Psoas muscle (tissue), 8 donors: ENCODE data around the gene PAM. TPM values are rescaled to one million over a fixed set of nuclear protein-coding genes. Genes with fewer than 3 reads are reported as not detected.

ENCODE experiments used
- ATAC-seq, 4 donors: fragments of 200-7000 bp; cut with Tn5 transposase; one replicate each; pipeline ENCODE4 v1.9.1; 2020; ENCODE audit warnings: moderate library complexity in 3 of 4, mild to moderate bottlenecking in 2 of 4
- DNase-seq, 2 donors: peaks; one replicate each; pipeline ENCODE4 v3.0.0-alpha.2; 2020
- H3K27ac ChIP-seq: fragments of 200-600 bp; one replicate; pipeline ENCODE4 v1.8.0; 2022
- H3K27me3 ChIP-seq, 3 donors: fragments of 200-600 bp in 1 of 3; one replicate each; pipeline versions ENCODE4 v1.6.1 to v1.8.0; 2013 to 2022; ENCODE audit warnings: low read length in 2 of 3, mild to moderate bottlenecking in 2 of 3, moderate library complexity in 1 of 3; ENCODE audit not compliant: insufficient read depth in 3 of 3
- H3K36me3 ChIP-seq, 2 donors: fragments of 200-600 bp in 1 of 2; one replicate each; pipeline versions ENCODE4 v1.6.1 to v1.8.0; 2013 to 2022; ENCODE audit warnings: low read depth in 1 of 2, mild to moderate bottlenecking in 1 of 2, moderate library complexity in 1 of 2; ENCODE audit not compliant: insufficient read depth in 1 of 2
- H3K4me1 ChIP-seq: fragments of 200-600 bp; one replicate; pipeline ENCODE4 v1.8.0; 2022
- H3K4me3 ChIP-seq: fragments of 200-600 bp; one replicate; pipeline ENCODE4 v1.8.0; 2022; ENCODE audit warnings: mild to moderate bottlenecking
- H3K9me3 ChIP-seq: fragments of 200-600 bp; one replicate; pipeline ENCODE4 v1.8.0; 2022
- CTCF ChIP-seq: fragments of 200-600 bp; IDR thresholded peaks from one replicate; pipeline ENCODE4 v1.8.0; 2022; ENCODE audit warnings: antibody characterized with exemption
- WGBS, 3 donors: extraction: QIAGEN DNeasy Blood & Tissue Kit; methylation state at CpG; one replicate each; pipeline versions ENCODE4 v1.1.6 to v1.1.7; 2013; 5-methylcytosine and 5-hydroxymethylcytosine counted together
- intact Hi-C, 2 donors: fragments of 100-400 bp; cut with DNase I; formaldehyde crosslinking; loops; one replicate each; pipeline versions ENCODE4 v1.11.0 to v1.14.2; 2022
- polyA plus RNA-seq, 3 donors: library from polyadenylated mRNA; stranded (reverse); fragments of 200-250 nt; gene quantifications; one replicate each; pipeline ENCODE4 v1.2.3, GENCODE V29; 2013
- total RNA-seq, 4 donors: library from RNA; stranded (reverse); fragmentation: NEBNext Ultra II Directional in 2 of 4; extraction: Animal tissue kit (Norgen Biotek cat#: 25700) in 2 of 4; gene quantifications; one replicate each; pipeline versions ENCODE4 v1.2.1 to v1.2.4, GENCODE V29; 2021 to 2023
- donor health status: healthy with polysubstance abuse.
- donor health status: DM: no; HTN: no; CAD: no; lungs with moderate emphysema.
- donor health status: Bipolar disorder and iron deficiency.
- donor health status: healthy.
- donor health status: DM: yes; HTN: yes; CAD: no.
- donor health status: DM: no; HTN: no; CAD: no.
- donor health status: DM: no; HTN: no; CAD: no.
- donor health status: DM: yes; HTN: yes; CAD: no.

Gene PAM
- total and polyA plus RNA-seq, 7 donors = 29.5 to 279 (median 191) TPM

- H3K36me3 ChIP-seq = peaks cover 0 to 26% of the 10 kb centered on the region in 2 donors
- ATAC-seq (no peak), DNase-seq (no peak)
- no peak overlapping the region for H3K27ac ChIP-seq
- no peaks in the 10 kb centered on the region for H3K9me3 ChIP-seq
- no peak for TF ChIP-seq CTCF
- H3K27me3 ChIP-seq = no peaks in the 10 kb centered on the region
- intact Hi-C loops = no loop called here
- 86 to 90% (median 90%) methylated on average over 6 of the region's 6 CpGs for WGBS, 3 donors
- peaks cover 9% of the 10 kb centered on the region for H3K4me1 ChIP-seq
- H3K4me3 ChIP-seq = no peak overlapping the region
These were observed 178.8 kb downstream of the PAM start for GRCh38 chr5:102933721-102934459.

GRCh38 chr5:102937894-102938293 is 182.8 kb downstream of the PAM start:
- no peak for TF ChIP-seq CTCF
- Histone ChIP-seq H3K4me1 (peaks cover 9% of the 10 kb centered on the region), H3K36me3 (peaks cover 0 to 18% of the 10 kb centered on the region in 2 donors), H3K4me3 (no peak overlapping the region), H3K27me3 (no peaks in the 10 kb centered on the region), H3K27ac (peak overlapping the region; percentile 2), H3K9me3 (no peaks in the 10 kb centered on the region)
- intact Hi-C loops = no loop called here
- DNase-seq (no peak), ATAC-seq (peak; percentile 48 to 81 (median 70))
- 52 to 74% (median 54%) methylated on average over 2 of the region's 2 CpGs for WGBS, 3 donors

- intact Hi-C loops = no loop called here
- no peak for ATAC-seq
- TF ChIP-seq CTCF = no peak
- no peak for DNase-seq
- H3K9me3 ChIP-seq = no peaks in the 10 kb centered on the region
- H3K27ac ChIP-seq = no peak overlapping the region
- H3K27me3 ChIP-seq = no peaks in the 10 kb centered on the region
- H3K36me3 ChIP-seq = peaks cover 0 to 17% of the 10 kb centered on the region in 2 donors
- no peak overlapping the region for H3K4me3 ChIP-seq
- peaks cover 9% of the 10 kb centered on the region for H3K4me1 ChIP-seq
- 84 to 95% (median 88%) methylated on average over 5 of the region's 5 CpGs for WGBS, 3 donors
These were observed 186.0 kb downstream of the PAM start for GRCh38 chr5:102941111-102941510.

- intact Hi-C loops = no loop called here
- H3K27ac ChIP-seq = no peak overlapping the region
These were observed 191.3 kb downstream of the PAM start for GRCh38 chr5:102946414-102946813.

More at GRCh38 chr5:102946414-102946813, 191.3 kb downstream of the PAM start:
- Histone ChIP-seq H3K4me3 (no peak overlapping the region), H3K4me1 (no peaks in the 10 kb centered on the region), H3K9me3 (no peaks in the 10 kb centered on the region), H3K27me3 (no peaks in the 10 kb centered on the region), H3K36me3 (peaks cover 0 to 65% of the 10 kb centered on the region in 2 donors)
- no peak for ATAC-seq
- no peak for TF ChIP-seq CTCF
- DNase-seq = no peak
